ENCODE measurements around the gene MAP2.

DNA sequence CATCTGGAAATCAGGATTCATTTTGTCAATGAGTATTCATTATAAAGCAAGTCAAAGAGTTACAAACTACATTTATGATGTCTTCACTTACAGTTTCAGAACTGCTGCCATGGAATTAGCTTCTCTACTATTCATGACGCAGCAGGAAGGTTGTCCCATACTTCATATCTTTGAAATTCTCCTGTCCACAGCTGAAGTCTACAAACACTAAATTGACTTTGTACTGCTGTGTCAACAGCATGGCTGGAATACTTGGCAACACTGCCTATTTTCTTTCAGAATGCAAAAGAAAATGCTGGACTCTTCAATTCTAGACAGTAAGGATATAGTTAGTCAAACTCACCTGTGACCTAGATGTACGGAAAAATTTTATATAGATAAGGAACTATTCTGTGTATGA lies 303.2 kb downstream of the MAP2 start:
- TF ChIP-seq, protein P1, sequence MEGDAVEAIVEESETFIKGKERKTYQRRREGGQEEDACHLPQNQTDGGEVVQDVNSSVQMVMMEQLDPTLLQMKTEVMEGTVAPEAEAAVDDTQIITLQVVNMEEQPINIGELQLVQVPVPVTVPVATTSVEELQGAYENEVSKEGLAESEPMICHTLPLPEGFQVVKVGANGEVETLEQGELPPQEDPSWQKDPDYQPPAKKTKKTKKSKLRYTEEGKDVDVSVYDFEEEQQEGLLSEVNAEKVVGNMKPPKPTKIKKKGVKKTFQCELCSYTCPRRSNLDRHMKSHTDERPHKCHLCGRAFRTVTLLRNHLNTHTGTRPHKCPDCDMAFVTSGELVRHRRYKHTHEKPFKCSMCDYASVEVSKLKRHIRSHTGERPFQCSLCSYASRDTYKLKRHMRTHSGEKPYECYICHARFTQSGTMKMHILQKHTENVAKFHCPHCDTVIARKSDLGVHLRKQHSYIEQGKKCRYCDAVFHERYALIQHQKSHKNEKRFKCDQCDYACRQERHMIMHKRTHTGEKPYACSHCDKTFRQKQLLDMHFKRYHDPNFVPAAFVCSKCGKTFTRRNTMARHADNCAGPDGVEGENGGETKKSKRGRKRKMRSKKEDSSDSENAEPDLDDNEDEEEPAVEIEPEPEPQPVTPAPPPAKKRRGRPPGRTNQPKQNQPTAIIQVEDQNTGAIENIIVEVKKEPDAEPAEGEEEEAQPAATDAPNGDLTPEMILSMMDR (IDR thresholded peaks at IDR 0.05; ENCODE audit: control extremely low read depth in 1 of 3, insufficient read depth in 1 of 3, low read depth in 1 of 3, low read length in 3 of 3), result no peak
- no peak for TF ChIP-seq RBBP5 (IDR thresholded peaks at IDR 0.05; ENCODE audit: borderline replicate concordance, low read depth, low read length)
- no peak for TF ChIP-seq CEBPB (IDR thresholded peaks at IDR 0.05; ENCODE audit: low read depth, low read length)
- TF ChIP-seq POLR2AphosphoS5 (IDR thresholded peaks at IDR 0.05; ENCODE audit: low read depth, low read length), result no peak
- no peak for TF ChIP-seq JUND (IDR thresholded peaks at IDR 0.05; ENCODE audit: low read length)
- no peak for TF ChIP-seq SIX5 (IDR thresholded peaks at IDR 0.05; ENCODE audit: low read depth, low read length)
- no peak for TF ChIP-seq POLR2A (IDR thresholded peaks at IDR 0.05; ENCODE audit: control extremely low read depth in 1 of 2, low read depth in 2 of 2, low read length in 2 of 2)
- no peak for TF ChIP-seq EZH2 (IDR thresholded peaks at IDR 0.05; ENCODE audit: low read depth, low read length, severe bottlenecking)
- TF ChIP-seq, protein P2, sequence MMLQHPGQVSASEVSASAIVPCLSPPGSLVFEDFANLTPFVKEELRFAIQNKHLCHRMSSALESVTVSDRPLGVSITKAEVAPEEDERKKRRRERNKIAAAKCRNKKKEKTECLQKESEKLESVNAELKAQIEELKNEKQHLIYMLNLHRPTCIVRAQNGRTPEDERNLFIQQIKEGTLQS (IDR thresholded peaks at IDR 0.05; ENCODE audit: insufficient read depth, low read depth, low read length), result no peak

Data from H1 (cell line).